K562 (cell line): Measurements from ENCODE around the gene PMM1. TPM values are rescaled to one million over a fixed set of nuclear protein-coding genes. Genes with fewer than 3 reads are reported as not detected.

Experiments used
- C11orf30 ChIP-seq: fragments of 450-650 bp; IDR thresholded peaks from 2 replicates; pipeline ENCODE4 v1.6.1; 2016; ENCODE audit warnings: low read depth, mild to moderate bottlenecking
- CREM ChIP-seq: IDR thresholded peaks from 2 replicates; pipeline ENCODE4 v1.6.1; 2014; ENCODE audit warnings: antibody characterized with exemption, low read depth
- DDX20 ChIP-seq: fragments of 450-650 bp; IDR thresholded peaks from 2 replicates; pipeline ENCODE4 v1.6.1; 2016; ENCODE audit warnings: missing genetic modification characterization, low read depth, mild to moderate bottlenecking, missing compliant biosample characterization, moderate library complexity
- EP300 ChIP-seq: IDR thresholded peaks from 2 replicates; pipeline ENCODE4 v1.6.1; 2012; ENCODE audit warnings: low read length, improper control_type of control experiment
- ETV6 ChIP-seq, 3 experiments: fragments of 150-350 bp in 1 of 3; sonication (generic) in 1 of 3; formaldehyde crosslinking in 1 of 3; IDR thresholded peaks; 2 replicates each; pipeline versions ENCODE4 v1.6.1 to v1.8.0; 2014 to 2022; ENCODE audit warnings: borderline replicate concordance in 2 of 3, low read depth in 2 of 3, antibody characterized with exemption in 1 of 3, low read length in 1 of 3, mild to moderate bottlenecking in 1 of 3, missing genetic modification reagents in 1 of 3
- HINFP ChIP-seq: fragments of 450-650 bp; conservative IDR thresholded peaks from 2 replicates; pipeline ENCODE4 v1.6.1; 2016; ENCODE audit warnings: missing genetic modification characterization, low read depth, mild to moderate bottlenecking, control low read depth, missing compliant biosample characterization
- L3MBTL2 ChIP-seq: fragments of 450-650 bp; IDR thresholded peaks from 2 replicates; pipeline ENCODE4 v1.6.1; 2016; ENCODE audit warnings: mild to moderate bottlenecking, moderate library complexity
- NFE2 ChIP-seq: IDR thresholded peaks from 2 replicates; pipeline ENCODE4 v1.6.1; 2014; ENCODE audit warnings: antibody characterized with exemption, low read depth
- ZBTB17 ChIP-seq: fragments of 450-650 bp; formaldehyde crosslinking; IDR thresholded peaks from 2 replicates; pipeline ENCODE4 v1.4.0; 2020; ENCODE audit warnings: mild to moderate bottlenecking
- ZKSCAN1 ChIP-seq: fragments of 150-350 bp; IDR thresholded peaks from 2 replicates; pipeline ENCODE4 v1.6.1; 2016; ENCODE audit warnings: low read depth, low read length
- ZNF134 ChIP-seq: fragments of 250-450 bp; sonication (Bioruptor Pico); conservative IDR thresholded peaks from 2 replicates; pipeline ENCODE4 v1.4.0; 2020
- ZNF23 ChIP-seq: fragments of 250-450 bp; sonication (Bioruptor Pico); IDR thresholded peaks from 2 replicates; pipeline ENCODE4 v1.4.0; 2020; ENCODE audit warnings: mild to moderate bottlenecking
- polyA plus RNA-seq, 8 experiments: library from polyadenylated mRNA; depleted of rRNA in 4 of 8; stranded (reverse) in 5 of 8; unstranded in 3 of 8; fragments of >200 nt; fragmentation: Nextera tagmentation in 2 of 8; fragmentation: Illumina TruSeq in 1 of 8; extraction: Ambion mirVana in 2 of 8; extraction: Trizol in 1 of 8; gene quantifications; 2 replicates each; pipeline versions ENCODE4 v1.2.1 to v1.2.3, GENCODE V29; 2011 to 2014; ENCODE audit warnings: inconsistent platforms in 1 of 8, missing spikeins in 1 of 8
- total RNA-seq, 7 experiments: library from RNA; depleted of rRNA in 6 of 7; stranded (reverse); fragments of >200 nt in 6 of 7; fragmentation: Illumina TruSeq in 2 of 7; extraction: Trizol in 2 of 7; gene quantifications; 2 replicates each; pipeline versions ENCODE4 v1.2.1 to v1.2.3, GENCODE V29; 2011 to 2021; ENCODE audit warnings: low replicate concordance in 1 of 7
- TF ChIP-seq, protein P1 (sequence below), 2 experiments: fragments of 450-650 bp in 1 of 2; sonication (generic) in 1 of 2; formaldehyde crosslinking in 1 of 2; IDR thresholded peaks; 2 replicates each; pipeline versions ENCODE4 v1.7.1 to v1.9.0; 2016 to 2022; ENCODE audit warnings: inconsistent platforms in 1 of 2, mild to moderate bottlenecking in 1 of 2, missing genetic modification reagents in 1 of 2
- TF ChIP-seq, protein P2 (sequence below): IDR thresholded peaks from 2 replicates; pipeline ENCODE4 v1.6.1; 2011; ENCODE audit warnings: borderline replicate concordance, low read depth, mild to moderate bottlenecking, moderate library complexity, low read length; ENCODE audit not compliant: insufficient read depth, poor library complexity, severe bottlenecking

Gene PMM1
- total and polyA plus RNA-seq, 9 of the 15 experiments (the other 6 are each of a cell fraction or from before 2014, with no cell fraction given) = 10.2 to 31.7 (median 20.3) TPM

GRCh38 chr22:41620589-41621098 lies 31.0 kb upstream of the PMM1 start, which contains the start of gene DESI1 (continued):
- TF ChIP-seq, protein P1, sequence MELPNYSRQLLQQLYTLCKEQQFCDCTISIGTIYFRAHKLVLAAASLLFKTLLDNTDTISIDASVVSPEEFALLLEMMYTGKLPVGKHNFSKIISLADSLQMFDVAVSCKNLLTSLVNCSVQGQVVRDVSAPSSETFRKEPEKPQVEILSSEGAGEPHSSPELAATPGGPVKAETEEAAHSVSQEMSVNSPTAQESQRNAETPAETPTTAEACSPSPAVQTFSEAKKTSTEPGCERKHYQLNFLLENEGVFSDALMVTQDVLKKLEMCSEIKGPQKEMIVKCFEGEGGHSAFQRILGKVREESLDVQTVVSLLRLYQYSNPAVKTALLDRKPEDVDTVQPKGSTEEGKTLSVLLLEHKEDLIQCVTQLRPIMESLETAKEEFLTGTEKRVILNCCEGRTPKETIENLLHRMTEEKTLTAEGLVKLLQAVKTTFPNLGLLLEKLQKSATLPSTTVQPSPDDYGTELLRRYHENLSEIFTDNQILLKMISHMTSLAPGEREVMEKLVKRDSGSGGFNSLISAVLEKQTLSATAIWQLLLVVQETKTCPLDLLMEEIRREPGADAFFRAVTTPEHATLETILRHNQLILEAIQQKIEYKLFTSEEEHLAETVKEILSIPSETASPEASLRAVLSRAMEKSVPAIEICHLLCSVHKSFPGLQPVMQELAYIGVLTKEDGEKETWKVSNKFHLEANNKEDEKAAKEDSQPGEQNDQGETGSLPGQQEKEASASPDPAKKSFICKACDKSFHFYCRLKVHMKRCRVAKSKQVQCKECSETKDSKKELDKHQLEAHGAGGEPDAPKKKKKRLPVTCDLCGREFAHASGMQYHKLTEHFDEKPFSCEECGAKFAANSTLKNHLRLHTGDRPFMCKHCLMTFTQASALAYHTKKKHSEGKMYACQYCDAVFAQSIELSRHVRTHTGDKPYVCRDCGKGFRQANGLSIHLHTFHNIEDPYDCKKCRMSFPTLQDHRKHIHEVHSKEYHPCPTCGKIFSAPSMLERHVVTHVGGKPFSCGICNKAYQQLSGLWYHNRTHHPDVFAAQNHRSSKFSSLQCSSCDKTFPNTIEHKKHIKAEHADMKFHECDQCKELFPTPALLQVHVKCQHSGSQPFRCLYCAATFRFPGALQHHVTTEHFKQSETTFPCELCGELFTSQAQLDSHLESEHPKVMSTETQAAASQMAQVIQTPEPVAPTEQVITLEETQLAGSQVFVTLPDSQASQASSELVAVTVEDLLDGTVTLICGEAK (IDR thresholded peaks at IDR 0.05) = no peak
- TF ChIP-seq, protein P1 (CRISPR knock-in tag; IDR thresholded peaks at IDR 0.05) = no peak
- TF ChIP-seq ZNF134 (CRISPR knock-in tag) (no peak), ZKSCAN1 (no peak), ZNF23 (CRISPR knock-in tag) (no peak), NFE2 (no peak), ETV6 (IDR thresholded peaks at IDR 0.05; ENCODE audit: borderline replicate concordance in 1 of 2, low read depth in 2 of 2, low read length in 1 of 2) (no peak), ETV6 (CRISPR knock-in tag; IDR thresholded peaks at IDR 0.05; ENCODE audit: borderline replicate concordance) (no peak), EP300 (no peak), C11orf30 (no peak), HINFP (tag) (no peak), ZBTB17 (CRISPR knock-in tag) (no peak), CREM (no peak), DDX20 (no peak), L3MBTL2 (peak; percentile 55; the same call in 1 of the 2 replicates)
- TF ChIP-seq, protein P2, sequence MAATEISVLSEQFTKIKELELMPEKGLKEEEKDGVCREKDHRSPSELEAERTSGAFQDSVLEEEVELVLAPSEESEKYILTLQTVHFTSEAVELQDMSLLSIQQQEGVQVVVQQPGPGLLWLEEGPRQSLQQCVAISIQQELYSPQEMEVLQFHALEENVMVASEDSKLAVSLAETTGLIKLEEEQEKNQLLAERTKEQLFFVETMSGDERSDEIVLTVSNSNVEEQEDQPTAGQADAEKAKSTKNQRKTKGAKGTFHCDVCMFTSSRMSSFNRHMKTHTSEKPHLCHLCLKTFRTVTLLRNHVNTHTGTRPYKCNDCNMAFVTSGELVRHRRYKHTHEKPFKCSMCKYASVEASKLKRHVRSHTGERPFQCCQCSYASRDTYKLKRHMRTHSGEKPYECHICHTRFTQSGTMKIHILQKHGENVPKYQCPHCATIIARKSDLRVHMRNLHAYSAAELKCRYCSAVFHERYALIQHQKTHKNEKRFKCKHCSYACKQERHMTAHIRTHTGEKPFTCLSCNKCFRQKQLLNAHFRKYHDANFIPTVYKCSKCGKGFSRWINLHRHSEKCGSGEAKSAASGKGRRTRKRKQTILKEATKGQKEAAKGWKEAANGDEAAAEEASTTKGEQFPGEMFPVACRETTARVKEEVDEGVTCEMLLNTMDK = peak; percentile 23
